DMS 273 treated with DMSO at 0.1 percent for 48 hours (cell line): Measurements from ENCODE around the gene NKAP.
"Not testable (repeated sequence)": the region's sequence is repeated elsewhere in the genome, so short reads cannot be mapped to it uniquely, and the experiment has no call there.

ENCODE experiments used
- DNase-seq: peaks from one replicate; lab custom pipeline; 2025; lab: John Stamatoyannopoulos, UW

Gene NKAP

DNA sequence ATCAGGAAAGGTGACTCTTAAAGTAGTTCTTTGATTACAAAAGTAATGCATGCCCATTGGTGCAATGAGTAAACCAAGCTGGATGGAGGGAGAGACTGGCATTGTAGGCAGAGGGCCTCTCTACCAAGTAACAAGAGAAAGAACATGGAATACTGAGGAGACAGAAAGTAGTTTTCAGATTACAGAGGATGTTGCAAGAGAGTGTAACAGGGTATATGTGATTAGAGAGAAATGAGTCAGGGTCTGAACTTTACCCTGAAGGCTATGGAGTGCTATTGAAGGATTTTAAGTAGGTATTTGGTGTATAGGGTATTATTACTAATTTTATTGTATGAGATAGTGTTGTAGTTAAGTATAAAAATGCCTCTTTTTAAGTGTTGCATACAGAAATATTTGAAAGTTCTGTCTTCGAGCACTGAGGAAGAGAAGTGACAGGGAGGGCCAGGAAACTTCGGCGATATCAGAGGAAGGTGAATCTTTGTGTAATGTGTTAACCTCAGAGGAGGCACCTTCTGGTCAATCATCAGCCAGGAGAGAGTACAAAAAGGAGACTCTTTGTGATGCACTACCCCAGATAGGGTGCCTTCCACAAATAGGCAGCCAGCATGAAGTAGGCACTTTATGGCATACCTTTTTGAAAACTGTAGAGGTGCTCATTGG, 8.2 kb downstream of the NKAP start:
- DNase-seq: no peak

DNA sequence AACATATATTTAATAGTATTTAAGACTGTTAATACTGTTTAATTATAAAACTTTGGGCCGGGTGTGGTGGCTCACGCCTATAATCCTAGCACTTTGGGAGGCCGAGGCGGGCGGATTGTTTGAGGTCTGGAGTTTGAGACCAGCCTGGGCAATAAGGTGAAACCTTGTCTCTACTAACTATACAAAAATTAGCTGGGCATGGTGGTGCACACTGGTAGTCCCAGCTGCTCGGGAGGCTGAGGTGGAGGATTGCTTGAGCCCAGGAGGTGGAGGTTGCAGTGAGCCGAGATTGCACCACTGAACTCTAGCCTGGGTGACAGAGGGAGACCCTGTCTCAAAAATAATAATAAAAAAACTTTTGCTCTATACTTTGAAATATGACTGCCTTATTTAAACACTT, 21.2 kb downstream of the NKAP start:
- DNase-seq: not testable (repeated sequence)

DNA sequence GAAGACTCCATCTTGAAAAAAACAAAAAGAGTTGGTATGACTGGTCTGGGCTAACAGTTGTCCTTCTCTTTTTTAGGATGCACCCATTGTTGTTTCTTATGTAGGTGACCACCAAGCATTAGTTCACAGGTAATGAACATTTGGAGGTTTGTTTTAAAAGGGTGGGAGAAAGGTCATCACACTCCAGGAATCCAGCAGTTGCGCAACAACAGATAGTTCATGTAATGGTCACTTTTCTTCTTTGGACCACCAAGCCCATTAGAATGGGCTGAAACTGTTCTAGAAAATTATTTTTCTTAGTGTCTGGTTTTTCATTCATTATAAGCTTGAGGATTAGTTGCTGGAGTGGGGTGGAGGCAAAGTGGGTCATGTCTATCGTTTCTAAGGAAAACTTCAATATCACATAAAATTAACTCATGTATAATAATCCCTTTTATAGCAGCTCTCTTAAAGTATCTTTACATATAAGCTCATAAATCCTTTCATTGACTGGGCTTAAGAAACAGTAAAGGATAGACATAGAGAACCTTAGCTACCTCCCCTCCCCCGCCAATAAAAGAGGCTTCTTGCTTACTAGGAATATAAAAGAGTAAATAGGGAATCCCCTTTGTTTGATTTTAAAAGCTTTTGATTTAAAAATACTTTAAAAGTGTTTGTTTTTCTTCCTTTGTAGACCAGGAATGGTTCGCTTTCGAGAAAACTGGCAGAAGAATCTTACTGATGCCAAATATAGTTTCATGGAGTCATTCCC, 23.5 kb downstream of the NKAP start:
- DNase-seq: no peak

- no peak for DNase-seq
Observed at GRCh38 chrX:119917877-119918276, 25.7 kb downstream of the NKAP start.

DNA sequence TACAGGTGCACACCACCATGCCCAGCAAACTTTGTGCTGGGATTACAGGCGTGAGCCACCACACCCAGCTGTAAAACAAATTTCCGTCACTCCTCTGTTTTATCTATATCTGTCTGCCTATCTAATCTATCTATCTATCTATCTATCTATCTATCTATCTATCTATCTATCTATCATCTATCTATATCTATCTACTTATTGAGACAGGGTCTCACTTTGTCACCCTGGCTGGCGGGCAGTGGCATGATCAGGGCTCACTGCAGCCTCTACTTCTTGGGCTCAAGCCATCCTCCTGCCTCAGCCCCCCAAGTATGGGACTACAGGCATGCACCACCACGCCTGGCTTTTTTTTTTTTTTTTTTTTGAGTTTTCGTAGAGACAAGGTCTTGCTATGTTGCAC, 27.2 kb downstream of the NKAP start:
- no peak for DNase-seq

DNA sequence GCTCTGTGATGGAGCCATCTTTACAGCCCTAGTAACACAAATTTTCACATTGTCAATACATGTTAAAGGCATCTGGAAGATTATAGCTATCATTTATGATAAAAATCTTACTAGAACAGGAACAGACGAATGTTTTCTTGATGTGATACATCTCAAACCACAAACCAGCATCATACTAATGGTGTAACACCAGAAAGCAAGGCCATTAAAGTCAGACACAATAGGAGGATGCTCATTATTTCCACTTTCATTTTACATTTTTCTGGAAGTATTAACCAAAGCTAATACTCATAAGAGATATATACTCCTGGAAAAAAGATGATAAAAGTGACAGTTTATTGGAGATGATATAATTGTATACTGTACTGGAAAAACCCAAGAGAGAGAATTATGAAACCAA, 42.6 kb downstream of the NKAP start:
- DNase-seq: no peak

DNA sequence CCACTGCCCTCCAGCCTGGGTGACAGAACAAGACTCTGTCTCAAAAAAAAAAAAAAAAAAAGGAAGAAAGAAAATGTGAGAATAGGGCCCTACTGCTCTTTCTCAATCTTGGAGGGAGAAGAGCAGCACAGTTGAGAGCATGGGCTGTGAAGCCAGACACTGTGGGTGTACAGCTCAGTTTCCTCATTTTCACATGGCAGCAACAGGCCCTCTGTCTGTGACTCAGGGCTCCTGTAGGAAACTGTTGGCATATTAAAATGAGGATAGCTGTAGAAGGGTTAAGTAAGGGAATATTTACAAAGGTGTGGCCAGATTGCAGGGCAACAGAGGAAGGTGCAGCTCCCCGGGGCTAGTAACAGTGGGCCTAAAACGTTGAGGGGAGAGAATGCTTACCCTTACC, 44.4 kb downstream of the NKAP start:
- no peak for DNase-seq

GRCh38 chrX:119895843-119896326, 47.7 kb downstream of the NKAP start, which contains the start of gene AKAP14:
AKAP14 (plus strand) TSS chrX:119895893; CDS start chrX:119903224, 7,331 bp downstream.
- peak; percentile 34 for DNase-seq

- DNase-seq: not testable (repeated sequence)
Observed at GRCh38 chrX:119891961-119892692, 51.4 kb downstream of the NKAP start.

- not testable (repeated sequence) for DNase-seq
Observed at GRCh38 chrX:119890626-119891025, 52.9 kb downstream of the NKAP start.

DNA sequence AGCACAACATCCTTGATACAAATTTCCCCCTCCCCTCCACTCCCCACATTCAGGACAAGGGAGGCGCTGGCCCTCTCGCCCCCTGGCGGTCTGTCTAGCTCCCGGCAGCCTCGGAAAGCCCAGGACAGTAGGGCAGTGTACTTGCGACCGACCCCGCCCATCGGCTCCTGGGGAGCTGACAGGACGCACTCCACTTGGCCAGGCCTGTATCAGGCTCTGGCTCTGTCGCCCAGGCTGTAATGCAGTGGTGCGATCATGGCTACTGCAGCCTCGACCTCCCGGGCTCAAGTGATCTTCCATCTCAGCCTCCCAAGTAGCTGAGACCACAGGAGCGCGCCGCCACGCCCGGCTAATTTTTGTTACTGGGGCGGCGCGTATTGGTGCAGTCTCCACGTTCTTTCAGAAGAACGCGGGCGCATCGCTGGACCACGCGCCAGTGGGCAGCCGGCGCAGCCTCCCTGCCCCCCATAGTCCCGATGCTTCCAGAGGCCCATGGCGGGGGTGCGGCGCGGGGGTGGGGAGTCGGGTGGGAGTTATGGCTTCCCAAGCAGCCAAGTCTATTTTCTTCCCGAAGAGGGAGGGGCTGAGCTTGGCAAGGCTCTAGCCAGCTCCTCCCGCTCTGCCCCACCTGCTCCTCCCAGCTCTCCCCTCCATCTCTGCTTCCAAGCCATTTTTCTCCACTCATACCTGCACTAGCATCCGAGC, 55.7 kb downstream of the NKAP start:
- DNase-seq: peak; percentile 21

DNA sequence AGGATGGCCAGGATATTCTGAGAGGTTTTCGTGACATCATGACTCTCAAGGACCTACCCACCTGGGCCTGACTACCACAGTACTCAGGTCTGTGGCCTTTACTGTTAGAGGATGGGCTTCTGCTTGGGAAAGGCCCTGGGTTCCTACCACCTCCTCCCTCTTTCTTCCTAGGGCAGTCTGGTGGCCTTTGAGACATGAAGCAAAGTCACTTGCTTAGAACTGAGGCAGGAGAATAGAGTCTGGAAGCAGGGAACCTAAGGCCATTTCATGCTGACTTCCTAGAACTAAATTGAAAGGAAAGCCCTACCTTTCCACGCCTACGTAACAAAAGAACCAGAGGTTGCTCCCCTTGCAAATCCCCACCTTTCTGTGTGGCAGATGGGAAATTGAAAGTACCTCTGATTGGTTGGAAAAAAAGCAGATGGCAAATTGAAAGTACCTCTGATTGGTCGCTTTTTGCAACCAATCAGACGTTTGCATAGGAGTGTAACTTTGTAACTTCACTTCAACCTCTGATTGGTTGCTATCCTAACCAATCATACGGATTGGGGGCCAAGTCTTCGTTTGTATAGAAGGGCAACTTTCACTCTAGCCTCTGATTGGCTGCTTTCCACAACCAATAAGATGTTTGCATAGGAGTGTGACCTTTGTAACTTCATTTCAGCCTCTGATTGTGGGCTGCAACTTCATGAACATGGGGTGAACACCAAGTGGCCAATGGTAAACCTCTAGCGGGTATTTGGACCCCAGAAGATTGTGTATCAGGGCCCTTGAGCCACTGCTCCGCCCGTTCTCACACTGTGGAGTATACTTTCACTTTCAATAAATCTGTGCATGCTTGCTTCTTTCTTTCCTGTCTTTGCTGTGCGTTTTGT, 57.8 kb downstream of the NKAP start:
- no peak for DNase-seq

DNA sequence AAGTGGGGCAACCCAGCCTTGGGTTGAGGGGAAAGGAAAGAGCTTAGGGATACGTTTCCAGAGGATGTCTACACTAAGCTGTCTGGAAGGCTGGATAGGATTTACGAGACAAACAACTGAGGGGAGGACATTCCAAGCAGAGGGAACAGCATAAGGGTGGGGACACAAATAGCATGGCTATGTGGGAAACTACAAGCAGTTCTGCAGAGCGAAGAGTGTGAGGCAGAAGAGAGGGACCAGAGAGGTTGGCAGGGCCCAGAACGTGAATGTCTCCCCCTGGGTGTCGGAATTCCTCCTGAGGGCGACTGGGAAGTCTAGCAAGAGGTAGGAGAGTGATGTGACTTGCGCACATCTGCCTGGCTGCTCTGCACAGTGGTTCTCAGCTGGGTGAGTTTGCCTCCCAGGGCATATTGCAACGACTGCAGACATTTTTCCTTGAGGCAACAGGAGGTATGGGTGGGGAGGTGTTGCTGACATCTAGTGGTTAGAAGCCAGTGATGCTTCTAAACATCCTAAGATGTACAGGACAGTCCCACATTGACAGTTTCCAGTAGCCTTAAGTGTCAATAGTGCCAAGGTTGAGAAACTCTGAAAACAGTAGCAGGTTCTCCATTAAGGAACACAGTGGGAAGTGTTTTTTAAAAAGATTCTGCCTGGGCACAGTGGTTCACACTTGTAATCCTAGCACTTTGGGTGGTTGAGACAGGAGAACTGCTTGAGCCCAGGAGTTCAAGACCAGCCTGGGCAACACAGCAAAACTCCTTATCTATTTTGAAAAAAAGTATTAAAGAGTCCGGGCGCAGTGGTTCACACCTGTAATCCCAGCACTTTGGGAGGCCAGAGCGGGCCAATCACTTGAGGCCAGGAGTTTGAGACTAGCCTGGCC, 62.8 kb downstream of the NKAP start:
- peak; percentile 40 for DNase-seq

- no peak for DNase-seq
Observed at GRCh38 chrX:119880076-119880475, 63.5 kb downstream of the NKAP start.

- no peak for DNase-seq
Observed at GRCh38 chrX:119878740-119879139, 64.8 kb downstream of the NKAP start.

- DNase-seq: peak; percentile 48
Observed at GRCh38 chrX:119871599-119872395, 71.8 kb downstream of the NKAP start, which contains the start of the genes NDUFA1 and RNF113A. NDUFA1 (plus strand) TSS chrX:119871832; CDS start chrX:119871912, 80 bp downstream. RNF113A (minus strand) TSS chrX:119871733; CDS start chrX:119871613, 120 bp downstream.

- DNase-seq: no peak
Observed at GRCh38 chrX:119871245-119871598, 72.3 kb downstream of the NKAP start.
